Activated CD4-positive, alpha-beta T cell treated with anti-CD3 and anti-CD28 coated beads, Interleukin-2, amount 50 U/mL, for 24 hours (primary cell): Measurements from ENCODE around the gene C1QTNF1.

Source experiments
- DNase-seq, 2 donors: peaks; one replicate each; pipeline ENCODE4 v3.0.0-alpha.2; 2020; ENCODE audit warnings: low read depth in 1 of 2, low spot score in 1 of 2

The C1QTNF1 gene

GRCh38 chr17:79078476-79079190 lies 54.7 kb downstream of the C1QTNF1 start:
- DNase-seq = no peak

DNA sequence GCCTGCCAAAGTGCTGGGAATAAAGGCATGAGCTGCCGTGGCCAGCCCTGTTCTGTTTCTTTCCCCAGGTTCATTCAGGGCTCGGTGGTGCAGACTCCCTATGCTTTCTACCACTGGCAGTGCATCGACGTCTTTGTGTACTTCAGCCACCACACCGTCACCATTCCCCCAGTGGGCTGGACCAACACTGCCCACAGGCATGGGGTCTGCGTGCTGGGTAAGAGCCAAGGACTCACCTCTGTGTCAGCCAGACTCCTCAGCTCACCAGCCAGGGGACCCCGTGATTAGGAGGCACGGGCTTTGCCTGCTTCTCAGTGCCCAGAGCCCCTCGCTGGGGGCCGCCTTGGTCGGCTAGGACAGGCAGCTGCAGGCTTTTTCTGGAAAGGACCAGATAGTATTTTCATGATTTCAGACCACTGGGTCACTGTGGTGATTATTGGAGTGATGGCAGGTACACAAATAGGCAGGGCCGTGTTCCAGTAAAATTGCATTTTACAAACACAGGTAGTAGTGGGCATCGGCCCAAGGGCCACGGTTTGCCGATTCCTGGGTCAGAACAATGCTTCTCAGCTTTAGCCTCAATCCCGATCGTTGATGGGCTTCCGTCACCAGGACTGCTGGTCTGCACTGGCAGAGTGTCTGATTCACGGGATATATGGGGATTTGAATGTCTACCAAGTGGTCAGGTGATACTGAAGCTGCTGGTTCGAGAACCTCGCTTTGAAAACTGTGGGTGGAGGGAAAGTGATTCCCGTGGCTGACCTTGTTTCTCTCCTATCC lies 55.6 kb downstream of the C1QTNF1 start:
- DNase-seq = no peak

- no peak for DNase-seq
Observed at GRCh38 chr17:79080349-79080748, 56.4 kb downstream of the C1QTNF1 start.

DNA sequence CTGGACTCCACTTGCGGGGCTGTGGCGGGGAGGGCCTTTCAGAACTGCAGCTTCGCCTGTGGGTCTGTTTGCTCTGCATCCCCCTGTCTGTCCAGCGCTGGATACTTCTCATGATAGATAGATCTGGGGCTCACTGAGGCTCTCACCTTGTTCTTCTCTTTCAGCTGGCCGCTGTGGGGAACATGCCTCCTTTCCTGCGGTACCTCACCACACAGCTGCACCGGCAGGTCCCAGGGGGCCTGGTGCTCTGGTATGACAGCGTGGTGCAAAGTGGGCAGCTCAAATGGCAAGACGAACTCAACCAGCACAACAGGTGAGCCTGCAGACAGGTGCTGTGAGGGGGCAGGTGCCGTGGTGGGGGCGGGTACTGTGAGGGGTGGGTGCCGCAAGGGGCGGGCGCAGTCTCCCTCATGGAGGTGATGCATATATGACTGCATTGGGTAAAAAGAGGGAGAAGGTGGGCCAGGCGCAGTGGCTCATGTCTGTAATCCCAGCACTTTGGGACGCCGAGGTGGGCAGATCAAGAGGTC lies 56.9 kb downstream of the C1QTNF1 start:
- no peak for DNase-seq

DNA sequence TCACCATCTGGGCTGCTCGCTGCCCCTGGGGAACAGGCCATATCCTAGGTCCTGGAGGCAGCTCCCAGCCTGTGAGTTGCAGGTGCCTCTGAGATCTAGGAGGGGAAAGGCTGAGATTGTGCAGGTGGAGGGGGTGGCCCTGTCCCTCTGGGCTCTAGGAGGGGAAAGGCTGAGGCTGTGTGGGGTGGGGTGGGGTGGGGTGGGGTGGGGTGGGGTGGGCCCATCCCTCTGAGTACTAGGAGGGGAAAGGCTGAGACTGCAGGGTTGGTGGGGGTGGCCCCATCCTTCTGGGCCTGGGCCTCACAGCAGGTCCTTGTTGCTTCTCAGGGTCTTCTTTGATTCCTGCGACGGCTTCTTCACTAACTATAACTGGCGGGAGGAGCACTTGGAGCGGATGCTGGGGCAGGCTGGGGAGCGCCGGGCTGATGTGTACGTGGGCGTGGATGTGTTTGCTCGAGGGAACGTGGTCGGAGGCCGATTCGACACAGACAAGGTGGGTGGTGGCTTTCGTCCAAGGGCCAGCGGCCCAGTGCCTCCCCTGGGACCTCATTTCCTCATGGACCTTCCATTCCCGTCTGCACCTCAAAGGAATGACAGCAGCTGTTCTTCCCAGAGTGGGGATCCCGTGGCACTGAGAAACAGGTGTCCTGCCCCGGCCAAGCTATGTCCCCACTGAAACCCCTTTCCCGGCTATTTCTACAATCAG lies 57.8 kb downstream of the C1QTNF1 start:
- DNase-seq = no peak

GRCh38 chr17:79082311-79083190 lies 58.6 kb downstream of the C1QTNF1 start:
- peak; percentile 28 to 30 for DNase-seq

GRCh38 chr17:79083191-79083971 lies 59.4 kb downstream of the C1QTNF1 start:
- DNase-seq = no peak

DNA sequence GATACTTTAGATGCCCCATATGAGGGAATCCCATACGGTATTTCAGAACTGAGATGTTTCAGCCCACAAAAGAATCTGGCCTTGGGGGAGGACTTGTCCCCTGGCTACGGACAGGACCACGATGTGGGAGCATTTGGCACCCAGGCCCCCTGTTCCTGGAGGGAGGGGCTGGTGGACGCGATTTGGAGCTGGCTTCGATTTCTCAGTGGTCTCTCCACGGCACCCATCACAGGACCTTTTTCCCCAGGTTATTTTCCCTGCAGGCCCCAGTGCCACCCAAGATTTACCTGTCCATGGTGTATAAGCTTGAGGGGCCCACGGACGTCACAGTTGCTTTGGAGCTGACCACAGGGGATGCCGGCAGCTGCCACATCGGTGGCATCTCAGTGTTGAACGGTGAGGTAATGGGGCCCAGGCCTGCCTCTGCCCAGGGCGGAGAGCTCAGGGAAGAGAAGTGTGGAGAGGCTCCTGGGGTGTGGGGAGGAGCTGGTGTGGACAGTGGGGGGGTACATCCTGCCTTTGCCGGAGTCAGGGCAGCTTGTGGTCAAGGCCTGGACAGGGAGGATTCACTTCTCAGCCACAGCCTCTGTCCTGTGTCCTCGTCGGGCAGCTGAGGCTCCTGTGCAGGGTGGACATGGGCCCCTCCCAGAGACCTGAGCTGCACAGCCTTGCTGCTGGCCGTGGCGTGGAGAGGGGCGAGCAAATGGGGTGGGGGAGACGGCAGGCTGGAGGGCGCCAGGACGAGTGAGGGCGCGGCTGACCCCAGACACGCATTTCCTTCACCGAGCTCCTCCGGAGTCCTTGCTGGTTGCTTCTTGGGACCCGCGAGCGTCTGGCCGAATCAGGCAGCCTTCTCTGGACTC lies 60.6 kb downstream of the C1QTNF1 start:
- no peak for DNase-seq

- DNase-seq = no peak
Observed at GRCh38 chr17:79085154-79085920, 61.4 kb downstream of the C1QTNF1 start.

- no peak for DNase-seq
Observed at GRCh38 chr17:79085921-79086551, 62.1 kb downstream of the C1QTNF1 start.

- no peak for DNase-seq
Observed at GRCh38 chr17:79086609-79087427, 62.8 kb downstream of the C1QTNF1 start.

GRCh38 chr17:79087428-79088143 lies 63.6 kb downstream of the C1QTNF1 start:
- peak; percentile 69 to 73 for DNase-seq

GRCh38 chr17:79088247-79088996 lies 64.5 kb downstream of the C1QTNF1 start:
- no peak for DNase-seq

GRCh38 chr17:79088997-79089328 lies 65.0 kb downstream of the C1QTNF1 start:
- DNase-seq = no peak

DNA sequence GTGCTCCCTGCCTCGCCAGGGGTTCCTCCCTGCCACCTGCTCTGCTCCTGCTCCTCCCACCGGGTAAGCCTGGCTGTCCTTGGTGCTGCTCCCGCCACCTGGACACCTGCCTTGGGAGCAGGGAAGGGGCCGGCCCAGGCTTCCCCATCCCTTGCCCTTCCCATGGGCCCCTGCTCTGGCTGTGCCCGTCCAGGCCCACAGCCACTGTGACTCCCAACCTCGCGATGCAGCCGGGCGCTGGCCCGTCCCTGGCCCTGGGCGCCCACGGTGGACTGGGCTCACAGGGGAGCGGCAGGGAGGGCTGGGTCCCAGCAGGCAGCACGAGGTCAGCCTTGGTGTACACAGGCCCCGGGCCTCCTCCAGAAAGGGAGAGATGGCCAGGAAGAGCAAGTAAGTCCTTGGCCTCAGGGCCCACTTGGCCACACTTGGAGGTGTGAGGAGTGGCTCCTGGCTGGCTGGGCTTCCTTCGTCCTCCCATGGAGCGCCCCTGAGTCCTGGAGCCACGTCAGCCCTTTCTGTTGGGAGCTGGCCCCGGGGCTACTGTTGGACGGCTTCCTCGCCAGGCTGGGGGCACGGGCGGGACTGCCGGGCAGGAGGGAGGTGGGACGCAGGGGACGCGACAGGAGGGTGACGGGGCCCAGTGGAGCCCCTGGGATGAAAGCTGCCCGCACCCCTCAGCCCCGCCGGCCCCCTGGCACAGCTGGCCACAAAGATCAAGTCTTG lies 65.9 kb downstream of the C1QTNF1 start:
- DNase-seq = no peak
